Measurements from ENCODE around the gene PAK5. TPM values are rescaled to one million over a fixed set of nuclear protein-coding genes. Genes with fewer than 3 reads are reported as not detected.

PAK5 gene
- total RNA-seq, 1 donor from 2014 or later: 0.16 TPM

GRCh38 chr20:9531581-9531980, 307.3 kb downstream of the PAK5 start:
- H3K4me3 ChIP-seq (ENCODE audit: insufficient read depth, low read depth, low read length): no peak overlapping the region
- no peaks in the 10 kb centered on the region for H3K27me3 Mint-ChIP-seq (ENCODE audit: low read depth, unreplicated experiment)
- TF ChIP-seq EZH2 (IDR thresholded peaks at IDR 0.05; ENCODE audit: insufficient read depth, low read length) (no peak), CTCF (IDR thresholded peaks at IDR 0.05; ENCODE audit: insufficient read depth, low read depth, low read length) (no peak)
- FAIRE-seq (no peak), DNase-seq (ENCODE audit: low read depth) (no peak)
- no peak overlapping the region for H3K4me2 ChIP-seq (ENCODE audit: low read length)
- H2AFZ ChIP-seq (ENCODE audit: low read depth, low read length): no peak overlapping the region
- H3K36me3 Mint-ChIP-seq (ENCODE audit: low read depth, unreplicated experiment): no peaks in the 10 kb centered on the region
- no peaks in the 10 kb centered on the region for H4K20me1 ChIP-seq (ENCODE audit: insufficient read depth, low read length)
- H3K9me3 ChIP-seq (ENCODE audit: insufficient read depth, low read depth, low read length): no peaks in the 10 kb centered on the region
- H3K79me2 ChIP-seq (ENCODE audit: insufficient read depth, low read length): no peaks in the 10 kb centered on the region
- H3K9me3 Mint-ChIP-seq (ENCODE audit: unreplicated experiment): no peaks in the 10 kb centered on the region
- H3K27ac ChIP-seq (ENCODE audit: low read depth, low read length): no peak overlapping the region
- no peaks in the 10 kb centered on the region for H3K36me3 ChIP-seq (ENCODE audit: insufficient read depth, low read length)
- H3K27me3 ChIP-seq (ENCODE audit: insufficient read depth, low read length): no peaks in the 10 kb centered on the region
- no peaks in the 10 kb centered on the region for H3K4me1 ChIP-seq (ENCODE audit: insufficient read depth, low read length)
- peaks cover 18% of the 10 kb centered on the region for H3K4me1 Mint-ChIP-seq (ENCODE audit: low read depth, unreplicated experiment)
- H3K4me3 Mint-ChIP-seq (ENCODE audit: unreplicated experiment): no peak overlapping the region
- H3K27ac Mint-ChIP-seq (ENCODE audit: unreplicated experiment): no peak overlapping the region
- H3K9ac ChIP-seq (ENCODE audit: low read length): no peak overlapping the region

- H3K36me3 Mint-ChIP-seq (ENCODE audit: low read depth, unreplicated experiment): no peaks in the 10 kb centered on the region
- Histone ChIP-seq H3K4me2 (ENCODE audit: low read length) (no peak overlapping the region), H3K27ac (ENCODE audit: low read depth, low read length) (no peak overlapping the region), H3K79me2 (ENCODE audit: insufficient read depth, low read length) (no peaks in the 10 kb centered on the region), H3K4me3 (ENCODE audit: insufficient read depth, low read depth, low read length) (no peak overlapping the region), H3K27me3 (ENCODE audit: insufficient read depth, low read length) (peaks cover 5% of the 10 kb centered on the region), H3K36me3 (ENCODE audit: insufficient read depth, low read length) (no peaks in the 10 kb centered on the region), H4K20me1 (ENCODE audit: insufficient read depth, low read length) (no peaks in the 10 kb centered on the region), H3K4me1 (ENCODE audit: insufficient read depth, low read length) (no peaks in the 10 kb centered on the region), H3K9me3 (ENCODE audit: insufficient read depth, low read depth, low read length) (no peaks in the 10 kb centered on the region), H2AFZ (ENCODE audit: low read depth, low read length) (no peak overlapping the region), H3K9ac (ENCODE audit: low read length) (no peak overlapping the region)
- DNase-seq (ENCODE audit: low read depth): no peak
- FAIRE-seq: no peak
- H3K4me1 Mint-ChIP-seq (ENCODE audit: low read depth, unreplicated experiment): no peaks in the 10 kb centered on the region
- peaks cover 15% of the 10 kb centered on the region for H3K27me3 Mint-ChIP-seq (ENCODE audit: low read depth, unreplicated experiment)
- no peaks in the 10 kb centered on the region for H3K9me3 Mint-ChIP-seq (ENCODE audit: unreplicated experiment)
- no peak for TF ChIP-seq EZH2 (IDR thresholded peaks at IDR 0.05; ENCODE audit: insufficient read depth, low read length)
- no peak for TF ChIP-seq CTCF (IDR thresholded peaks at IDR 0.05; ENCODE audit: insufficient read depth, low read depth, low read length)
- no peak overlapping the region for H3K4me3 Mint-ChIP-seq (ENCODE audit: unreplicated experiment)
- no peak overlapping the region for H3K27ac Mint-ChIP-seq (ENCODE audit: unreplicated experiment)
Observed at GRCh38 chr20:9523636-9524035, 315.2 kb downstream of the PAK5 start.

GRCh38 chr20:9520086-9520485, 318.8 kb downstream of the PAK5 start:
- Histone ChIP-seq H3K4me3 (ENCODE audit: insufficient read depth, low read depth, low read length) (no peak overlapping the region), H3K27ac (ENCODE audit: low read depth, low read length) (no peak overlapping the region), H3K9ac (ENCODE audit: low read length) (no peak overlapping the region), H3K4me1 (ENCODE audit: insufficient read depth, low read length) (no peaks in the 10 kb centered on the region), H3K27me3 (ENCODE audit: insufficient read depth, low read length) (peaks cover 30% of the 10 kb centered on the region), H4K20me1 (ENCODE audit: insufficient read depth, low read length) (no peaks in the 10 kb centered on the region), H3K9me3 (ENCODE audit: insufficient read depth, low read depth, low read length) (no peaks in the 10 kb centered on the region), H2AFZ (ENCODE audit: low read depth, low read length) (no peak overlapping the region), H3K36me3 (ENCODE audit: insufficient read depth, low read length) (no peaks in the 10 kb centered on the region), H3K4me2 (ENCODE audit: low read length) (no peak overlapping the region), H3K79me2 (ENCODE audit: insufficient read depth, low read length) (no peaks in the 10 kb centered on the region)
- peaks cover 3% of the 10 kb centered on the region for H3K9me3 Mint-ChIP-seq (ENCODE audit: unreplicated experiment)
- no peak for FAIRE-seq
- no peak overlapping the region for H3K27ac Mint-ChIP-seq (ENCODE audit: unreplicated experiment)
- peaks cover 47% of the 10 kb centered on the region for H3K27me3 Mint-ChIP-seq (ENCODE audit: low read depth, unreplicated experiment)
- H3K4me3 Mint-ChIP-seq (ENCODE audit: unreplicated experiment): no peak overlapping the region
- TF ChIP-seq CTCF (IDR thresholded peaks at IDR 0.05; ENCODE audit: insufficient read depth, low read depth, low read length): no peak
- TF ChIP-seq EZH2 (IDR thresholded peaks at IDR 0.05; ENCODE audit: insufficient read depth, low read length): no peak
- H3K36me3 Mint-ChIP-seq (ENCODE audit: low read depth, unreplicated experiment): no peaks in the 10 kb centered on the region
- H3K4me1 Mint-ChIP-seq (ENCODE audit: low read depth, unreplicated experiment): peaks cover 8% of the 10 kb centered on the region
- DNase-seq (ENCODE audit: low read depth): no peak
